Nephron (organoid): ENCODE measurements around the gene IFITM2.
"Not testable (repeated sequence)": the region's sequence is repeated elsewhere in the genome, so short reads cannot be mapped to it uniquely, and the experiment has no call there.

Source experiments
- H3K27ac Mint-ChIP-seq, 3 experiments: 2 replicates each; pipeline ENCODE4 v1.8.0; 2020; ENCODE audit warnings: mixed read lengths in 3 of 3, mild to moderate bottlenecking in 2 of 3, moderate library complexity in 1 of 3
- H3K27me3 Mint-ChIP-seq: 2 replicates; pipeline ENCODE4 v1.8.0; 2021; ENCODE audit warnings: low read depth, mild to moderate bottlenecking, moderate library complexity, mixed read lengths
- H3K36me3 Mint-ChIP-seq: 2 replicates; pipeline ENCODE4 v1.8.0; 2020; ENCODE audit warnings: low read depth, mixed read lengths
- H3K4me1 Mint-ChIP-seq: 2 replicates; pipeline ENCODE4 v1.8.0; 2020; ENCODE audit warnings: mixed read lengths
- H3K4me3 Mint-ChIP-seq, 3 experiments: 2 replicates each; pipeline ENCODE4 v1.8.0; 2020; ENCODE audit warnings: mild to moderate bottlenecking in 3 of 3, mixed read lengths in 3 of 3, moderate library complexity in 2 of 3
- H3K9me3 Mint-ChIP-seq: 2 replicates; pipeline ENCODE4 v1.8.0; 2020; ENCODE audit warnings: mixed read lengths
- TF ChIP-seq, protein P1 (sequence below), 3 experiments: fragments of 200-600 bp; sonication (generic); IDR thresholded peaks; one replicate each; pipeline ENCODE4 v1.5.0; 2021; ENCODE audit warnings: antibody characterized with exemption in 3 of 3; ENCODE audit not compliant: unreplicated experiment in 3 of 3

The IFITM2 gene

DNA sequence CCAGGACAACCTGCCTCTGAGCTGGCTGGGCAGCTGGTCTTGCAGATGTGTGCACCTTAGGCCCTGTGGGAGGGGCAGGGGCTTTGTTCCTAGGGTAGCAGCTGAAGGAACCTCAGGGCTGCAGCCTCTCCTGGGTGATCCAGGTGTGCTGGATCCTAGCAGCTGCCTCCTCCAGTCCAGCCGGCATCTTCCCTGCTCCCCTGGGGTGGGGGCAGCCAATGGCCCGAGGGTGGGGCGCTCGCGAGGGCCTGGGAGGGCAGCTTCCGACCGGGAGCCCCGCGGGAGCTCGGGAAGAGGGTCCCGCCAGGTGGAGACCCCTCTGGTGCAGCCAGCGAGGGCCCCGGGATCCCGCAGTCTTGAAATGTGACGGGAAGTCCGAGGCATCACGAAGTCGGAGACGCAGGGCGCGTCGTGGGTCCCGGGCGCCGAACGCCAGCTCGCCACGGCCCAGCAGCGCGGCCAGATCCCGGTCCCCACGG, 7.9 kb downstream of the IFITM2 start:
- peaks cover 50% of the 10 kb centered on the region for H3K4me1 Mint-ChIP-seq
- peaks cover 23% of the 10 kb centered on the region for H3K27me3 Mint-ChIP-seq
- TF ChIP-seq, protein P1, sequence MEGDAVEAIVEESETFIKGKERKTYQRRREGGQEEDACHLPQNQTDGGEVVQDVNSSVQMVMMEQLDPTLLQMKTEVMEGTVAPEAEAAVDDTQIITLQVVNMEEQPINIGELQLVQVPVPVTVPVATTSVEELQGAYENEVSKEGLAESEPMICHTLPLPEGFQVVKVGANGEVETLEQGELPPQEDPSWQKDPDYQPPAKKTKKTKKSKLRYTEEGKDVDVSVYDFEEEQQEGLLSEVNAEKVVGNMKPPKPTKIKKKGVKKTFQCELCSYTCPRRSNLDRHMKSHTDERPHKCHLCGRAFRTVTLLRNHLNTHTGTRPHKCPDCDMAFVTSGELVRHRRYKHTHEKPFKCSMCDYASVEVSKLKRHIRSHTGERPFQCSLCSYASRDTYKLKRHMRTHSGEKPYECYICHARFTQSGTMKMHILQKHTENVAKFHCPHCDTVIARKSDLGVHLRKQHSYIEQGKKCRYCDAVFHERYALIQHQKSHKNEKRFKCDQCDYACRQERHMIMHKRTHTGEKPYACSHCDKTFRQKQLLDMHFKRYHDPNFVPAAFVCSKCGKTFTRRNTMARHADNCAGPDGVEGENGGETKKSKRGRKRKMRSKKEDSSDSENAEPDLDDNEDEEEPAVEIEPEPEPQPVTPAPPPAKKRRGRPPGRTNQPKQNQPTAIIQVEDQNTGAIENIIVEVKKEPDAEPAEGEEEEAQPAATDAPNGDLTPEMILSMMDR (IDR thresholded peaks at IDR 0.05; ENCODE audit: unreplicated experiment in 3 of 3): no peak
- H3K9me3 Mint-ChIP-seq: no peaks in the 10 kb centered on the region
- H3K27ac Mint-ChIP-seq: peak overlapping the region; percentile 27 to 93 (median 52)
- peak overlapping the region; percentile 82 to 90 (median 89) for H3K4me3 Mint-ChIP-seq
- no peaks in the 10 kb centered on the region for H3K36me3 Mint-ChIP-seq

GRCh38 chr11:316031-316701, 8.6 kb downstream of the IFITM2 start:
- Mint-ChIP-seq H3K27me3 (peaks cover 23% of the 10 kb centered on the region), H3K27ac (peak overlapping the region; percentile 70 to 88 (median 75)), H3K36me3 (no peaks in the 10 kb centered on the region), H3K4me3 (peak overlapping the region; percentile 75 to 80 (median 78)), H3K9me3 (no peaks in the 10 kb centered on the region), H3K4me1 (peaks cover 55% of the 10 kb centered on the region)
- TF ChIP-seq, protein P1 (IDR thresholded peaks at IDR 0.05; ENCODE audit: unreplicated experiment in 3 of 3): no peak

DNA sequence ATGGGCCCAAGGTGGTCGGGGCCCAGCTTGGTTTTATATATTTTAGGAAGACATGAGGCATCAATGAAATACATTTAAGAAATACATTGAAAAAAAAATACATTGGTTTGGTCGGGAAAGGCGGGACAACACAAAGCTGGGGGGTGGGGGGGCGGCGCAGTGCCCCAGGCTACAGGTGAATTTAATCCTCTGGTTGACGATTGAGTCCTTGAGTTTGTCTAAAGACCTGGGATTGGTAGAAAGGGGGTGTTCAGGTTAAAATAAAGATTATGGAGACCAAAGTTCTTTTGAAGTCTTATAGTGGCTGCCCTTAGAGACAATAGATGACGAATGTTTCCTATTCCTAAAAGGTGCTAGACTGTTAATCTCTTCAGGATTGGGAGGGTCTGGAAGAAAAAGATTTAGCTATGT, 9.3 kb downstream of the IFITM2 start:
- peaks cover 23% of the 10 kb centered on the region for H3K27me3 Mint-ChIP-seq
- H3K36me3 Mint-ChIP-seq: no peaks in the 10 kb centered on the region
- TF ChIP-seq, protein P1 (IDR thresholded peaks at IDR 0.05; ENCODE audit: unreplicated experiment in 3 of 3): no peak
- peak overlapping the region; percentile 70 to 88 (median 75) for H3K27ac Mint-ChIP-seq
- peak overlapping the region; percentile 75 to 80 (median 78) for H3K4me3 Mint-ChIP-seq
- no peaks in the 10 kb centered on the region for H3K9me3 Mint-ChIP-seq
- peaks cover 52% of the 10 kb centered on the region for H3K4me1 Mint-ChIP-seq

GRCh38 chr11:317668-318404, 10.2 kb downstream of the IFITM2 start:
- peaks cover 20% of the 10 kb centered on the region for H3K27me3 Mint-ChIP-seq
- H3K9me3 Mint-ChIP-seq, H3K36me3 Mint-ChIP-seq: not testable (repeated sequence)
- peak overlapping the region; percentile 70 to 88 (median 75) for H3K27ac Mint-ChIP-seq
- H3K4me1 Mint-ChIP-seq: peaks cover 44% of the 10 kb centered on the region
- H3K4me3 Mint-ChIP-seq: peak overlapping the region; percentile 75 to 80 (median 78)

DNA sequence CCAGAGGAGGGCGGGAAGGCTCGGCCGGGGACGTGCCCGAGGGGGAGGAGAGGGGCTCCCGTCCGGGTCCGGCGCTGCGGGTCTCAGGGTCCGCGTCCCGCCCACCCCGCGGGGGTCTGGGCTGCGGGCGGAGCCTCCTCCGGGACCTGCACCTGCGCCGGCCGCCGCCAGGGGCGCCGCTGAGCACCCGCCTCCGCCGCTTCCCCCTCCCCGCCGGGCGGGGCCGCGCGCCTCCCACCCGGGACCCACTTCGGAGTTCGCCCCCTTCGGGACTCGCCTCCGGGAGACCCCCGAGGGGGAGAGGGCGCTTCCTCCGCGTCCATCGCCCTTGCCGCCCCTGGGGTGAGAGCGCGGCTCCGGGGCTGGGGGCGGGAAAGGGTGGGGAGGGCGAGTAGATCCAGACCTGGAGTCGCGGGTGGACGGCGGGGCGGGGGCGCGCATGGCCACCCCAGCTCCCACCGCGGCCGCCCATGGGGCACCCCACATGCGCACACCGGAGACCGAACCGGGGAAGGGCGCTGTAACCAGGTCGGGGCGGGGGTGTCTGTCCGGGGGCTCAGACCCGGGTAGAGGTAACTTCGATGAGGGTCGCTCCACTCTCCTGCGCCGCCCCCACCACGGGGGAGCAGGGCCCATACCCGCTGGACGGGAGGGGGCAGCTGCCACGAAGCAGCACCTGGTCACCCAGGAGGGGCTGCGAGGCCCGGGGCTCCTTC, 10.9 kb downstream of the IFITM2 start:
- H3K36me3 Mint-ChIP-seq, H3K9me3 Mint-ChIP-seq, H3K4me3 Mint-ChIP-seq, H3K27ac Mint-ChIP-seq: not testable (repeated sequence)
- H3K4me1 Mint-ChIP-seq: peaks cover 37% of the 10 kb centered on the region
- peaks cover 20% of the 10 kb centered on the region for H3K27me3 Mint-ChIP-seq

GRCh38 chr11:319121-319887, 11.7 kb downstream of the IFITM2 start:
- Mint-ChIP-seq H3K4me3 (peak overlapping the region; percentile 92 to 94 (median 93)), H3K27ac (peak overlapping the region; percentile 94 to 99 (median 99)), H3K27me3 (peaks cover 16% of the 10 kb centered on the region), H3K4me1 (peaks cover 34% of the 10 kb centered on the region)
- H3K9me3 Mint-ChIP-seq, H3K36me3 Mint-ChIP-seq: not testable (repeated sequence)

DNA sequence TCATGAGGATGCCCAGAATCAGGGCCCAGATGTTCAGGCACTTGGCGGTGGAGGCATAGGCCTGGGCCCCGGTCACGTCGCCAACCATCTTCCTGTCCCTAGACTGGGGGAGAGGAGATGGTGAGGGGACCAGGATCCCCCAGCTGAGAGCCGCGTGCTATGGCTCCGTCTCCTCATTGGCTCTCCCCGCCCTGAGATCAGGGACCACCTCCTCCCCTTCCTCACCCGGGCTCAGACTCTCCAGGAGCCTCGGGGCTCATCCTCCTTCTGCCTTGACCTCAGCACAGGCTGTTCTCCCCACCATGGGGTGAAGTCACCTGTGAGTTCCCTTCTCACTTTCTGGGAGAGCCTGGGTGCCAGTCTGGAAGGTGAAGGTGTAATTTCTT, 12.3 kb downstream of the IFITM2 start:
- H3K4me1 Mint-ChIP-seq: peaks cover 36% of the 10 kb centered on the region
- peaks cover 13% of the 10 kb centered on the region for H3K27me3 Mint-ChIP-seq
- not testable (repeated sequence) for H3K36me3 Mint-ChIP-seq, H3K9me3 Mint-ChIP-seq
- peak overlapping the region; percentile 94 to 99 (median 99) for H3K27ac Mint-ChIP-seq
- peak overlapping the region; percentile 92 to 94 (median 93) for H3K4me3 Mint-ChIP-seq
